HEK293 (cell line): ENCODE data around the gene COX17.

ENCODE experiments used
- BCL11A ChIP-seq: fragments of 450-650 bp; formaldehyde crosslinking; IDR thresholded peaks from 2 replicates; pipeline ENCODE4 v1.5.1; 2016; ENCODE audit warnings: low read depth, missing biosample characterization, missing genetic modification characterization
- TCF7L2 ChIP-seq: IDR thresholded peaks from 2 replicates; pipeline ENCODE4 v1.6.1; 2011; ENCODE audit warnings: low read depth, mild to moderate bottlenecking, inconsistent platforms, low read length, moderate library complexity, borderline replicate concordance
- ZBTB1 ChIP-seq: fragments of 450-650 bp; formaldehyde crosslinking; IDR thresholded peaks from 2 replicates; pipeline ENCODE4 v1.5.1; 2016; ENCODE audit warnings: missing biosample characterization, missing genetic modification characterization
- ZBTB11 ChIP-seq: fragments of 450-650 bp; formaldehyde crosslinking; conservative IDR thresholded peaks from 2 replicates; pipeline ENCODE4 v1.5.1; 2016; ENCODE audit warnings: low read depth, missing biosample characterization, missing genetic modification characterization
- ZBTB6 ChIP-seq: fragments of 450-650 bp; formaldehyde crosslinking; IDR thresholded peaks from 2 replicates; pipeline ENCODE4 v1.5.1; 2017; ENCODE audit warnings: missing biosample characterization, missing genetic modification characterization
- ZNF138 ChIP-seq: fragments of 450-650 bp; formaldehyde crosslinking; IDR thresholded peaks from 2 replicates; pipeline ENCODE4 v1.5.1; 2016; ENCODE audit warnings: missing biosample characterization, missing genetic modification characterization, borderline replicate concordance
- ZNF140 ChIP-seq: fragments of 450-650 bp; formaldehyde crosslinking; IDR thresholded peaks from 2 replicates; pipeline ENCODE4 v1.5.1; 2016; ENCODE audit warnings: missing biosample characterization, missing genetic modification characterization
- ZNF248 ChIP-seq: fragments of 450-650 bp; formaldehyde crosslinking; IDR thresholded peaks from 2 replicates; pipeline ENCODE4 v1.5.1; 2017; ENCODE audit warnings: missing biosample characterization, missing genetic modification characterization
- ZNF266 ChIP-seq: fragments of 450-650 bp; formaldehyde crosslinking; IDR thresholded peaks from 2 replicates; pipeline ENCODE4 v1.5.1; 2016; ENCODE audit warnings: missing biosample characterization, missing genetic modification characterization, low read depth
- ZNF626 ChIP-seq: fragments of 450-650 bp; sonication (Bioruptor Pico); formaldehyde crosslinking; IDR thresholded peaks from 2 replicates; pipeline ENCODE4 v1.5.1; 2018; ENCODE audit warnings: missing biosample characterization, missing genetic modification characterization, inconsistent platforms
- ZNF670 ChIP-seq: fragments of 450-650 bp; formaldehyde crosslinking; IDR thresholded peaks from 2 replicates; pipeline ENCODE4 v1.5.1; 2016; ENCODE audit warnings: missing biosample characterization, missing genetic modification characterization, low read depth
- ZNF747 ChIP-seq: fragments of 450-650 bp; formaldehyde crosslinking; IDR thresholded peaks from 2 replicates; pipeline ENCODE4 v1.5.1; 2016; ENCODE audit warnings: missing biosample characterization, missing genetic modification characterization
- TF ChIP-seq, protein P1 (sequence below): fragments of 450-650 bp; formaldehyde crosslinking; IDR thresholded peaks from 2 replicates; pipeline ENCODE4 v1.5.1; 2016; ENCODE audit warnings: missing biosample characterization, missing genetic modification characterization

The COX17 gene

GRCh38 chr3:119620899-119621298, 56.3 kb downstream of the COX17 start (continued):
- no peak for TF ChIP-seq ZBTB11
- no peak for TF ChIP-seq ZBTB1 (tag by site-specific recombination)
- TF ChIP-seq ZNF248 (tag by site-specific recombination): no peak
- no peak for TF ChIP-seq ZNF140
- no peak for TF ChIP-seq TCF7L2
- no peak for TF ChIP-seq ZNF670 (tag by site-specific recombination)
- TF ChIP-seq ZNF626 (tag by site-specific recombination): no peak
- no peak for TF ChIP-seq ZNF138 (tag by site-specific recombination)
- TF ChIP-seq, protein P1, sequence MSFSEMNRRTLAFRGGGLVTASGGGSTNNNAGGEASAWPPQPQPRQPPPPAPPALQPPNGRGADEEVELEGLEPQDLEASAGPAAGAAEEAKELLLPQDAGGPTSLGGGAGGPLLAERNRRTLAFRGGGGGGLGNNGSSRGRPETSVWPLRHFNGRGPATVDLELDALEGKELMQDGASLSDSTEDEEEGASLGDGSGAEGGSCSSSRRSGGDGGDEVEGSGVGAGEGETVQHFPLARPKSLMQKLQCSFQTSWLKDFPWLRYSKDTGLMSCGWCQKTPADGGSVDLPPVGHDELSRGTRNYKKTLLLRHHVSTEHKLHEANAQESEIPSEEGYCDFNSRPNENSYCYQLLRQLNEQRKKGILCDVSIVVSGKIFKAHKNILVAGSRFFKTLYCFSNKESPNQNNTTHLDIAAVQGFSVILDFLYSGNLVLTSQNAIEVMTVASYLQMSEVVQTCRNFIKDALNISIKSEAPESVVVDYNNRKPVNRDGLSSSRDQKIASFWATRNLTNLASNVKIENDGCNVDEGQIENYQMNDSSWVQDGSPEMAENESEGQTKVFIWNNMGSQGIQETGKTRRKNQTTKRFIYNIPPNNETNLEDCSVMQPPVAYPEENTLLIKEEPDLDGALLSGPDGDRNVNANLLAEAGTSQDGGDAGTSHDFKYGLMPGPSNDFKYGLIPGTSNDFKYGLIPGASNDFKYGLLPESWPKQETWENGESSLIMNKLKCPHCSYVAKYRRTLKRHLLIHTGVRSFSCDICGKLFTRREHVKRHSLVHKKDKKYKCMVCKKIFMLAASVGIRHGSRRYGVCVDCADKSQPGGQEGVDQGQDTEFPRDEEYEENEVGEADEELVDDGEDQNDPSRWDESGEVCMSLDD (tag by site-specific recombination): no peak
- TF ChIP-seq BCL11A (tag by site-specific recombination): no peak
- no peak for TF ChIP-seq ZNF266 (tag by site-specific recombination)
- TF ChIP-seq ZNF747 (tag by site-specific recombination): no peak
- no peak for TF ChIP-seq ZBTB6 (tag by site-specific recombination)
